Measurements from ENCODE around the gene SETD6. TPM values are rescaled to one million over a fixed set of nuclear protein-coding genes. Genes with fewer than 3 reads are reported as not detected.

Gene SETD6
- total and polyA plus RNA-seq, 2 experiments from 2014 or later, result 39.7 to 54.0 TPM

DNA sequence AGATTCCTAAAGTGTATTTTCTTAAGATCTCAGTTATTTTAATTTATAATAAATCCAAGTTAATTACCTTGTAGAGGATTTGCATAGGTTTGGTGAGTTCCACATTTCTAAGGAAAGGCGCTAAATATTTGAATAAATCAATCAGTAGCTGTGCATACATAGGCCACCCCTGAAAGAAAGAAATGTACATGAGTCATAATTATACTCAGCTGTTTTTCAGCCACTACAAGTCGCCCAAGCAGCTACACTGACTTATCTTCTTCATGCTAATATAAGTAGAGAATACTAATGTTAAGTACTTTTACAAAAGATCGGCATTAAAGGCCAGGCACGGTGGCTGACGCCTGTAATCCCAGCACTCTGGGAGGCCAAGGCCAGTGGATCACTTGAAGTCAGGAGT is 14.9 kb downstream of the SETD6 start:
- H3K27ac ChIP-seq (ENCODE audit: low read depth), result no peak overlapping the region
- H3K36me3 Mint-ChIP-seq (ENCODE audit: low read depth), result peaks cover 97% of the 10 kb centered on the region
- no peak for DNase-seq (ENCODE audit: low spot score)
- H3K27me3 ChIP-seq (ENCODE audit: insufficient read depth), result no peaks in the 10 kb centered on the region
- H3K4me1 Mint-ChIP-seq, result no peaks in the 10 kb centered on the region
- no peak overlapping the region for H3K4me3 ChIP-seq
- no peaks in the 10 kb centered on the region for H3K4me1 ChIP-seq (ENCODE audit: insufficient read depth)
- H3K27me3 Mint-ChIP-seq (ENCODE audit: insufficient read depth, low read depth, poor library complexity), result peaks cover 1% of the 10 kb centered on the region
- no peak overlapping the region for H3K4me2 ChIP-seq
- H2AFZ ChIP-seq, result no peak overlapping the region
- no peaks in the 10 kb centered on the region for H3K9me3 Mint-ChIP-seq
- no peaks in the 10 kb centered on the region for H3F3A ChIP-seq (replicated peaks; ENCODE audit: low read depth)
- no peak for ATAC-seq
- H4K20me1 ChIP-seq (replicated peaks; ENCODE audit: insufficient read depth), result peaks cover 24% of the 10 kb centered on the region
- no peaks in the 10 kb centered on the region for H3K9me2 ChIP-seq (ENCODE audit: insufficient read depth)
- no peak for TF ChIP-seq ZNF114 (CRISPR knock-in tag; IDR thresholded peaks at IDR 0.05)
- 0 out of 2 replicates have a peak, but pooled peaks cover 5% of the 10 kb centered on the region for H3K79me2 ChIP-seq (replicated peaks; ENCODE audit: insufficient read depth)
- peaks cover 83% of the 10 kb centered on the region for H3K36me3 ChIP-seq (ENCODE audit: insufficient read depth)
- no peak overlapping the region for H3K27ac Mint-ChIP-seq
- no peak overlapping the region for H3K4me3 Mint-ChIP-seq

DNA sequence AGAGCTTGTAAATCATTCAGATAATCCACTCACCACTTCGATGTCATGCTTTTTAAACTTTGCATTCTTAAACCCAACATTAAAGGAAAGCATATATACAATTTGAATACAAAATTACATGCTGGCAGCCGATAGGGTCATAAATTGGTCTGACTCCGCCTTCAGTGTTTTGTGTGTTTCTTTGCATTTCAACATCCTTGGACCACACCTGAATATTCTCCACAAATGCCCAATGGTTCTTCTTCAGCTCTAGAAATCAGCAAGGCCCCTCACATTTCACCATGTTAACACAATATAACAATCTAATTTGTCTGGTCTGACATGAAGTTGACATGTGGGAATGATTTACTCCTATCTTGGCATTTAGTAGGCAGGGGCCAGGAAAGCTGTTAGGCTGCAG is 17.1 kb downstream of the SETD6 start:
- H3K79me2 ChIP-seq (replicated peaks; ENCODE audit: insufficient read depth), result 0 out of 2 replicates have a peak, but pooled peaks cover 5% of the 10 kb centered on the region
- H3K27me3 ChIP-seq (ENCODE audit: insufficient read depth), result no peaks in the 10 kb centered on the region
- no peak for DNase-seq (ENCODE audit: low spot score)
- H3K4me3 Mint-ChIP-seq, result no peak overlapping the region
- no peaks in the 10 kb centered on the region for H3K9me3 Mint-ChIP-seq
- no peaks in the 10 kb centered on the region for H3K4me1 ChIP-seq (ENCODE audit: insufficient read depth)
- peaks cover 2% of the 10 kb centered on the region; the same call in 1 of the 2 replicates for H3F3A ChIP-seq (replicated peaks; ENCODE audit: low read depth)
- no peaks in the 10 kb centered on the region for H3K9me2 ChIP-seq (ENCODE audit: insufficient read depth)
- H3K27ac Mint-ChIP-seq, result no peak overlapping the region
- no peak overlapping the region for H3K4me2 ChIP-seq
- no peak overlapping the region for H3K27ac ChIP-seq (ENCODE audit: low read depth)
- peaks cover 91% of the 10 kb centered on the region for H3K36me3 ChIP-seq (ENCODE audit: insufficient read depth)
- ATAC-seq, result no peak
- peaks cover 97% of the 10 kb centered on the region for H3K36me3 Mint-ChIP-seq (ENCODE audit: low read depth)
- peaks cover 1% of the 10 kb centered on the region for H3K27me3 Mint-ChIP-seq (ENCODE audit: insufficient read depth, low read depth, poor library complexity)
- no peak overlapping the region for H2AFZ ChIP-seq
- peaks cover 26% of the 10 kb centered on the region for H4K20me1 ChIP-seq (replicated peaks; ENCODE audit: insufficient read depth)
- no peak overlapping the region for H3K4me3 ChIP-seq
- H3K4me1 Mint-ChIP-seq, result no peaks in the 10 kb centered on the region
- TF ChIP-seq, protein P1, sequence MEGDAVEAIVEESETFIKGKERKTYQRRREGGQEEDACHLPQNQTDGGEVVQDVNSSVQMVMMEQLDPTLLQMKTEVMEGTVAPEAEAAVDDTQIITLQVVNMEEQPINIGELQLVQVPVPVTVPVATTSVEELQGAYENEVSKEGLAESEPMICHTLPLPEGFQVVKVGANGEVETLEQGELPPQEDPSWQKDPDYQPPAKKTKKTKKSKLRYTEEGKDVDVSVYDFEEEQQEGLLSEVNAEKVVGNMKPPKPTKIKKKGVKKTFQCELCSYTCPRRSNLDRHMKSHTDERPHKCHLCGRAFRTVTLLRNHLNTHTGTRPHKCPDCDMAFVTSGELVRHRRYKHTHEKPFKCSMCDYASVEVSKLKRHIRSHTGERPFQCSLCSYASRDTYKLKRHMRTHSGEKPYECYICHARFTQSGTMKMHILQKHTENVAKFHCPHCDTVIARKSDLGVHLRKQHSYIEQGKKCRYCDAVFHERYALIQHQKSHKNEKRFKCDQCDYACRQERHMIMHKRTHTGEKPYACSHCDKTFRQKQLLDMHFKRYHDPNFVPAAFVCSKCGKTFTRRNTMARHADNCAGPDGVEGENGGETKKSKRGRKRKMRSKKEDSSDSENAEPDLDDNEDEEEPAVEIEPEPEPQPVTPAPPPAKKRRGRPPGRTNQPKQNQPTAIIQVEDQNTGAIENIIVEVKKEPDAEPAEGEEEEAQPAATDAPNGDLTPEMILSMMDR (conservative IDR thresholded peaks at IDR 0.05; ENCODE audit: low read depth in 2 of 2), result no peak
- TF ChIP-seq, protein P2, sequence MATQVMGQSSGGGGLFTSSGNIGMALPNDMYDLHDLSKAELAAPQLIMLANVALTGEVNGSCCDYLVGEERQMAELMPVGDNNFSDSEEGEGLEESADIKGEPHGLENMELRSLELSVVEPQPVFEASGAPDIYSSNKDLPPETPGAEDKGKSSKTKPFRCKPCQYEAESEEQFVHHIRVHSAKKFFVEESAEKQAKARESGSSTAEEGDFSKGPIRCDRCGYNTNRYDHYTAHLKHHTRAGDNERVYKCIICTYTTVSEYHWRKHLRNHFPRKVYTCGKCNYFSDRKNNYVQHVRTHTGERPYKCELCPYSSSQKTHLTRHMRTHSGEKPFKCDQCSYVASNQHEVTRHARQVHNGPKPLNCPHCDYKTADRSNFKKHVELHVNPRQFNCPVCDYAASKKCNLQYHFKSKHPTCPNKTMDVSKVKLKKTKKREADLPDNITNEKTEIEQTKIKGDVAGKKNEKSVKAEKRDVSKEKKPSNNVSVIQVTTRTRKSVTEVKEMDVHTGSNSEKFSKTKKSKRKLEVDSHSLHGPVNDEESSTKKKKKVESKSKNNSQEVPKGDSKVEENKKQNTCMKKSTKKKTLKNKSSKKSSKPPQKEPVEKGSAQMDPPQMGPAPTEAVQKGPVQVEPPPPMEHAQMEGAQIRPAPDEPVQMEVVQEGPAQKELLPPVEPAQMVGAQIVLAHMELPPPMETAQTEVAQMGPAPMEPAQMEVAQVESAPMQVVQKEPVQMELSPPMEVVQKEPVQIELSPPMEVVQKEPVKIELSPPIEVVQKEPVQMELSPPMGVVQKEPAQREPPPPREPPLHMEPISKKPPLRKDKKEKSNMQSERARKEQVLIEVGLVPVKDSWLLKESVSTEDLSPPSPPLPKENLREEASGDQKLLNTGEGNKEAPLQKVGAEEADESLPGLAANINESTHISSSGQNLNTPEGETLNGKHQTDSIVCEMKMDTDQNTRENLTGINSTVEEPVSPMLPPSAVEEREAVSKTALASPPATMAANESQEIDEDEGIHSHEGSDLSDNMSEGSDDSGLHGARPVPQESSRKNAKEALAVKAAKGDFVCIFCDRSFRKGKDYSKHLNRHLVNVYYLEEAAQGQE (IDR thresholded peaks at IDR 0.05; ENCODE audit: unreplicated experiment), result no peak
- TF ChIP-seq ZNF331 (CRISPR knock-in tag; IDR thresholded peaks at IDR 0.05; ENCODE audit: low read depth) (no peak), EZH2phosphoT487 (IDR thresholded peaks at IDR 0.05; ENCODE audit: unreplicated experiment) (no peak), NANOG (IDR thresholded peaks at IDR 0.05; ENCODE audit: borderline replicate concordance) (no peak), EZH2 (IDR thresholded peaks at IDR 0.05; ENCODE audit: low read depth, unreplicated experiment) (no peak), ZNF114 (CRISPR knock-in tag; IDR thresholded peaks at IDR 0.05) (no peak), CREB1 (CRISPR knock-in tag; IDR thresholded peaks at IDR 0.05; ENCODE audit: low read depth) (no peak), STAT1 (IDR thresholded peaks at IDR 0.05; ENCODE audit: unreplicated experiment) (no peak)
- TF ChIP-seq, protein P3, sequence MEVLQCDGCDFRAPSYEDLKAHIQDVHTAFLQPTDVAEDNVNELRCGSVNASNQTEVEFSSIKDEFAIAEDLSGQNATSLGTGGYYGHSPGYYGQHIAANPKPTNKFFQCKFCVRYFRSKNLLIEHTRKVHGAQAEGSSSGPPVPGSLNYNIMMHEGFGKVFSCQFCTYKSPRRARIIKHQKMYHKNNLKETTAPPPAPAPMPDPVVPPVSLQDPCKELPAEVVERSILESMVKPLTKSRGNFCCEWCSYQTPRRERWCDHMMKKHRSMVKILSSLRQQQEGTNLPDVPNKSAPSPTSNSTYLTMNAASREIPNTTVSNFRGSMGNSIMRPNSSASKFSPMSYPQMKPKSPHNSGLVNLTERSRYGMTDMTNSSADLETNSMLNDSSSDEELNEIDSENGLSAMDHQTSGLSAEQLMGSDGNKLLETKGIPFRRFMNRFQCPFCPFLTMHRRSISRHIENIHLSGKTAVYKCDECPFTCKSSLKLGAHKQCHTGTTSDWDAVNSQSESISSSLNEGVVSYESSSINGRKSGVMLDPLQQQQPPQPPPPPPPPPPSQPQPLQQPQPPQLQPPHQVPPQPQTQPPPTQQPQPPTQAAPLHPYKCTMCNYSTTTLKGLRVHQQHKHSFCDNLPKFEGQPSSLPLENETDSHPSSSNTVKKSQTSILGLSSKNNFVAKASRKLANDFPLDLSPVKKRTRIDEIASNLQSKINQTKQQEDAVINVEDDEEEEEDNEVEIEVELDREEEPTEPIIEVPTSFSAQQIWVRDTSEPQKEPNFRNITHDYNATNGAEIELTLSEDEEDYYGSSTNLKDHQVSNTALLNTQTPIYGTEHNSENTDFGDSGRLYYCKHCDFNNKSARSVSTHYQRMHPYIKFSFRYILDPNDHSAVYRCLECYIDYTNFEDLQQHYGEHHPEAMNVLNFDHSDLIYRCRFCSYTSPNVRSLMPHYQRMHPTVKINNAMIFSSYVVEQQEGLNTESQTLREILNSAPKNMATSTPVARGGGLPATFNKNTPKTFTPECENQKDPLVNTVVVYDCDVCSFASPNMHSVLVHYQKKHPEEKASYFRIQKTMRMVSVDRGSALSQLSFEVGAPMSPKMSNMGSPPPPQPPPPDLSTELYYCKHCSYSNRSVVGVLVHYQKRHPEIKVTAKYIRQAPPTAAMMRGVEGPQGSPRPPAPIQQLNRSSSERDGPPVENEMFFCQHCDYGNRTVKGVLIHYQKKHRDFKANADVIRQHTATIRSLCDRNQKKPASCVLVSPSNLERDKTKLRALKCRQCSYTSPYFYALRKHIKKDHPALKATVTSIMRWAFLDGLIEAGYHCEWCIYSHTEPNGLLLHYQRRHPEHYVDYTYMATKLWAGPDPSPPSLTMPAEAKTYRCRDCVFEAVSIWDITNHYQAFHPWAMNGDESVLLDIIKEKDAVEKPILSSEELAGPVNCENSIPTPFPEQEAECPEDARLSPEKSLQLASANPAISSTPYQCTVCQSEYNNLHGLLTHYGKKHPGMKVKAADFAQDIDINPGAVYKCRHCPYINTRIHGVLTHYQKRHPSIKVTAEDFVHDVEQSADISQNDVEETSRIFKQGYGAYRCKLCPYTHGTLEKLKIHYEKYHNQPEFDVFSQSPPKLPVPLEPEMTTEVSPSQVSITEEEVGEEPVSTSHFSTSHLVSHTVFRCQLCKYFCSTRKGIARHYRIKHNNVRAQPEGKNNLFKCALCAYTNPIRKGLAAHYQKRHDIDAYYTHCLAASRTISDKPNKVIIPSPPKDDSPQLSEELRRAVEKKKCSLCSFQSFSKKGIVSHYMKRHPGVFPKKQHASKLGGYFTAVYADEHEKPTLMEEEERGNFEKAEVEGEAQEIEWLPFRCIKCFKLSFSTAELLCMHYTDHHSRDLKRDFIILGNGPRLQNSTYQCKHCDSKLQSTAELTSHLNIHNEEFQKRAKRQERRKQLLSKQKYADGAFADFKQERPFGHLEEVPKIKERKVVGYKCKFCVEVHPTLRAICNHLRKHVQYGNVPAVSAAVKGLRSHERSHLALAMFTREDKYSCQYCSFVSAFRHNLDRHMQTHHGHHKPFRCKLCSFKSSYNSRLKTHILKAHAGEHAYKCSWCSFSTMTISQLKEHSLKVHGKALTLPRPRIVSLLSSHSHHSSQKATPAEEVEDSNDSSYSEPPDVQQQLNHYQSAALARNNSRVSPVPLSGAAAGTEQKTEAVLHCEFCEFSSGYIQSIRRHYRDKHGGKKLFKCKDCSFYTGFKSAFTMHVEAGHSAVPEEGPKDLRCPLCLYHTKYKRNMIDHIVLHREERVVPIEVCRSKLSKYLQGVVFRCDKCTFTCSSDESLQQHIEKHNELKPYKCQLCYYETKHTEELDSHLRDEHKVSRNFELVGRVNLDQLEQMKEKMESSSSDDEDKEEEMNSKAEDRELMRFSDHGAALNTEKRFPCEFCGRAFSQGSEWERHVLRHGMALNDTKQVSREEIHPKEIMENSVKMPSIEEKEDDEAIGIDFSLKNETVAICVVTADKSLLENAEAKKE (CRISPR knock-in tag; IDR thresholded peaks at IDR 0.05), result no peak

Data from GM23338 (cell line).